GM23338 (cell line): ENCODE results near the gene DCST1. TPM values are rescaled to one million over a fixed set of nuclear protein-coding genes. Genes with fewer than 3 reads are reported as not detected.

Source experiments
- ATAC-seq: fragments of 200-7000 bp; cut with Tn5 transposase; 3 replicates; pipeline ENCODE4 v1.9.1; 2020
- DNase-seq: peaks from one replicate; pipeline ENCODE4 v3.0.0-alpha.2; 2015; ENCODE audit warnings: low spot score
- H2AFZ ChIP-seq: fragments of 200-600 bp; sonication (generic); 2 replicates; pipeline ENCODE4 v1.8.0; 2016; ENCODE audit warnings: antibody characterized with exemption, mild to moderate bottlenecking, moderate library complexity
- H3F3A ChIP-seq: fragments of 200-600 bp; sonication (generic); replicated peaks from 2 replicates; pipeline ENCODE4 v1.8.0; 2017; ENCODE audit warnings: antibody characterized with exemption, mixed run types, low read depth
- H3K27ac ChIP-seq: fragments of 200-600 bp; sonication (generic); 2 replicates; pipeline ENCODE4 v1.6.1; 2016; ENCODE audit warnings: low read depth
- H3K27me3 ChIP-seq: fragments of 200-600 bp; sonication (generic); 2 replicates; pipeline ENCODE4 v1.8.0; 2016; ENCODE audit warnings: mild to moderate bottlenecking, mixed run types, moderate library complexity; ENCODE audit not compliant: insufficient read depth
- H3K36me3 ChIP-seq: fragments of 200-600 bp; sonication (generic); 2 replicates; pipeline ENCODE4 v1.8.0; 2016; ENCODE audit warnings: mild to moderate bottlenecking; ENCODE audit not compliant: insufficient read depth
- H3K4me1 ChIP-seq: fragments of 200-600 bp; sonication (generic); 2 replicates; pipeline ENCODE4 v1.8.0; 2016; ENCODE audit warnings: mild to moderate bottlenecking, moderate library complexity; ENCODE audit not compliant: insufficient read depth
- H3K4me2 ChIP-seq: fragments of 200-600 bp; sonication (generic); 2 replicates; pipeline ENCODE4 v1.7.1; 2017; ENCODE audit warnings: mixed run types
- H3K4me3 ChIP-seq: fragments of 200-600 bp; sonication (generic); 2 replicates; pipeline ENCODE4 v1.6.1; 2016; ENCODE audit warnings: mixed run types
- H3K79me2 ChIP-seq: fragments of 200-600 bp; sonication (generic); replicated peaks from 2 replicates; pipeline ENCODE4 v1.8.0; 2017; ENCODE audit warnings: mild to moderate bottlenecking; ENCODE audit not compliant: insufficient read depth
- H3K9me2 ChIP-seq: fragments of 200-600 bp; sonication (generic); 2 replicates; pipeline ENCODE4 v1.8.0; 2017; ENCODE audit not compliant: insufficient read depth
- H4K20me1 ChIP-seq: fragments of 200-600 bp; sonication (generic); replicated peaks from 2 replicates; pipeline ENCODE4 v1.8.0; 2017; ENCODE audit warnings: mild to moderate bottlenecking; ENCODE audit not compliant: insufficient read depth
- H3K27ac Mint-ChIP-seq: 2 replicates; pipeline ENCODE4 v1.8.0; 2020; ENCODE audit warnings: inconsistent platforms, mild to moderate bottlenecking, moderate library complexity, mixed read lengths
- H3K27me3 Mint-ChIP-seq: 3 replicates; pipeline ENCODE4 v1.8.0; 2022; ENCODE audit warnings: low read depth, mild to moderate bottlenecking, moderate library complexity, mixed read lengths, inconsistent platforms; ENCODE audit not compliant: insufficient read depth, poor library complexity
- H3K36me3 Mint-ChIP-seq: 3 replicates; pipeline ENCODE4 v1.8.0; 2021; ENCODE audit warnings: low read depth, mild to moderate bottlenecking, inconsistent platforms, moderate library complexity, mixed read lengths
- H3K4me1 Mint-ChIP-seq: 3 replicates; pipeline ENCODE4 v1.8.0; 2020; ENCODE audit warnings: mild to moderate bottlenecking, inconsistent platforms, mixed read lengths
- H3K4me3 Mint-ChIP-seq: 3 replicates; pipeline ENCODE4 v1.8.0; 2021; ENCODE audit warnings: moderate library complexity, mild to moderate bottlenecking, inconsistent platforms, mixed read lengths
- H3K9me3 Mint-ChIP-seq: 3 replicates; pipeline ENCODE4 v1.8.0; 2020; ENCODE audit warnings: moderate library complexity, mild to moderate bottlenecking, inconsistent platforms, mixed read lengths
- CREB1 ChIP-seq: fragments of 250-450 bp; sonication (Bioruptor Pico); IDR thresholded peaks from 2 replicates; pipeline ENCODE4 v1.5.0; 2020; ENCODE audit warnings: low read depth, mild to moderate bottlenecking, moderate library complexity
- CTCF ChIP-seq, 2 experiments: fragments of 200-600 bp in 1 of 2; sonication (generic) in 1 of 2; conservative IDR thresholded peaks; 2 replicates each; pipeline versions ENCODE4 v1.5.1 to v1.6.1; 2016 to 2017; ENCODE audit warnings: antibody characterized with exemption in 2 of 2, low read depth in 2 of 2, mild to moderate bottlenecking in 2 of 2, moderate library complexity in 1 of 2
- EZH2 ChIP-seq: fragments of 200-600 bp; sonication (generic); IDR thresholded peaks from one replicate; pipeline ENCODE4 v1.8.0; 2017; ENCODE audit warnings: antibody characterized with exemption, mild to moderate bottlenecking, low read depth; ENCODE audit not compliant: unreplicated experiment
- EZH2phosphoT487 ChIP-seq: fragments of 200-600 bp; sonication (generic); IDR thresholded peaks from one replicate; pipeline ENCODE4 v1.8.1; 2018; ENCODE audit warnings: antibody characterized with exemption; ENCODE audit not compliant: unreplicated experiment
- JUNB ChIP-seq: IDR thresholded peaks from one replicate; pipeline ENCODE4 v1.6.1; 2016; ENCODE audit warnings: antibody characterized with exemption; ENCODE audit not compliant: unreplicated experiment
- NANOG ChIP-seq: IDR thresholded peaks from 2 replicates; pipeline ENCODE4 v1.6.1; 2016; ENCODE audit warnings: antibody characterized with exemption, borderline replicate concordance
- POLR2AphosphoS5 ChIP-seq: IDR thresholded peaks from 2 replicates; pipeline ENCODE4 v1.6.1; 2016; ENCODE audit warnings: antibody characterized with exemption, low read depth
- STAT1 ChIP-seq: IDR thresholded peaks from one replicate; pipeline ENCODE4 v1.6.1; 2016; ENCODE audit warnings: antibody characterized with exemption; ENCODE audit not compliant: unreplicated experiment
- ZNF114 ChIP-seq: fragments of 250-450 bp; sonication (Bioruptor Pico); IDR thresholded peaks from 2 replicates; pipeline ENCODE4 v1.5.0; 2020; ENCODE audit warnings: mild to moderate bottlenecking, moderate library complexity
- ZNF331 ChIP-seq: fragments of 250-450 bp; sonication (Bioruptor Pico); IDR thresholded peaks from 2 replicates; pipeline ENCODE4 v1.5.0; 2020; ENCODE audit warnings: low read depth, mild to moderate bottlenecking, moderate library complexity
- polyA plus RNA-seq: library from polyadenylated mRNA; unstranded; fragments of >200 nt; fragmentation: Nextera tagmentation; extraction: Ambion mirVana; gene quantifications from 2 replicates; pipeline ENCODE4 v1.2.1, GENCODE V29; 2016
- total RNA-seq: library from RNA; depleted of rRNA; stranded (reverse); fragments of >200 nt; shearing (Covaris generic); gene quantifications from 2 replicates; pipeline ENCODE4 v1.2.3, GENCODE V29; 2014
- TF ChIP-seq, protein P1 (sequence below): fragments of 250-450 bp; sonication (Bioruptor Pico); IDR thresholded peaks from 2 replicates; pipeline ENCODE4 v1.5.0; 2020; ENCODE audit warnings: mild to moderate bottlenecking, moderate library complexity
- TF ChIP-seq, protein P2 (sequence below): IDR thresholded peaks from 2 replicates; pipeline ENCODE4 v1.6.1; 2016; ENCODE audit warnings: antibody characterized with exemption
- TF ChIP-seq, protein P3 (sequence below): IDR thresholded peaks from one replicate; pipeline ENCODE4 v1.6.1; 2018; ENCODE audit warnings: antibody characterized with exemption; ENCODE audit not compliant: unreplicated experiment

The DCST1 gene
- total and polyA plus RNA-seq, 2 experiments from 2014 or later: not detected

GRCh38 chr1:155042789-155043188 lies 9.2 kb downstream of the DCST1 start:
- no peaks in the 10 kb centered on the region for H4K20me1 ChIP-seq
- H3F3A ChIP-seq: 0 out of 2 replicates have a peak, but pooled peaks cover 3% of the 10 kb centered on the region
- no peak overlapping the region for H3K4me3 Mint-ChIP-seq
- H3K27ac Mint-ChIP-seq: no peak overlapping the region
- H3K4me1 ChIP-seq: no peaks in the 10 kb centered on the region
- no peaks in the 10 kb centered on the region for H3K36me3 Mint-ChIP-seq
- H3K4me3 ChIP-seq: no peak overlapping the region
- ATAC-seq (no peak), DNase-seq (no peak)
- no peak overlapping the region for H2AFZ ChIP-seq
- no peaks in the 10 kb centered on the region for H3K79me2 ChIP-seq
- no peak for TF ChIP-seq STAT1
- TF ChIP-seq, protein P1, sequence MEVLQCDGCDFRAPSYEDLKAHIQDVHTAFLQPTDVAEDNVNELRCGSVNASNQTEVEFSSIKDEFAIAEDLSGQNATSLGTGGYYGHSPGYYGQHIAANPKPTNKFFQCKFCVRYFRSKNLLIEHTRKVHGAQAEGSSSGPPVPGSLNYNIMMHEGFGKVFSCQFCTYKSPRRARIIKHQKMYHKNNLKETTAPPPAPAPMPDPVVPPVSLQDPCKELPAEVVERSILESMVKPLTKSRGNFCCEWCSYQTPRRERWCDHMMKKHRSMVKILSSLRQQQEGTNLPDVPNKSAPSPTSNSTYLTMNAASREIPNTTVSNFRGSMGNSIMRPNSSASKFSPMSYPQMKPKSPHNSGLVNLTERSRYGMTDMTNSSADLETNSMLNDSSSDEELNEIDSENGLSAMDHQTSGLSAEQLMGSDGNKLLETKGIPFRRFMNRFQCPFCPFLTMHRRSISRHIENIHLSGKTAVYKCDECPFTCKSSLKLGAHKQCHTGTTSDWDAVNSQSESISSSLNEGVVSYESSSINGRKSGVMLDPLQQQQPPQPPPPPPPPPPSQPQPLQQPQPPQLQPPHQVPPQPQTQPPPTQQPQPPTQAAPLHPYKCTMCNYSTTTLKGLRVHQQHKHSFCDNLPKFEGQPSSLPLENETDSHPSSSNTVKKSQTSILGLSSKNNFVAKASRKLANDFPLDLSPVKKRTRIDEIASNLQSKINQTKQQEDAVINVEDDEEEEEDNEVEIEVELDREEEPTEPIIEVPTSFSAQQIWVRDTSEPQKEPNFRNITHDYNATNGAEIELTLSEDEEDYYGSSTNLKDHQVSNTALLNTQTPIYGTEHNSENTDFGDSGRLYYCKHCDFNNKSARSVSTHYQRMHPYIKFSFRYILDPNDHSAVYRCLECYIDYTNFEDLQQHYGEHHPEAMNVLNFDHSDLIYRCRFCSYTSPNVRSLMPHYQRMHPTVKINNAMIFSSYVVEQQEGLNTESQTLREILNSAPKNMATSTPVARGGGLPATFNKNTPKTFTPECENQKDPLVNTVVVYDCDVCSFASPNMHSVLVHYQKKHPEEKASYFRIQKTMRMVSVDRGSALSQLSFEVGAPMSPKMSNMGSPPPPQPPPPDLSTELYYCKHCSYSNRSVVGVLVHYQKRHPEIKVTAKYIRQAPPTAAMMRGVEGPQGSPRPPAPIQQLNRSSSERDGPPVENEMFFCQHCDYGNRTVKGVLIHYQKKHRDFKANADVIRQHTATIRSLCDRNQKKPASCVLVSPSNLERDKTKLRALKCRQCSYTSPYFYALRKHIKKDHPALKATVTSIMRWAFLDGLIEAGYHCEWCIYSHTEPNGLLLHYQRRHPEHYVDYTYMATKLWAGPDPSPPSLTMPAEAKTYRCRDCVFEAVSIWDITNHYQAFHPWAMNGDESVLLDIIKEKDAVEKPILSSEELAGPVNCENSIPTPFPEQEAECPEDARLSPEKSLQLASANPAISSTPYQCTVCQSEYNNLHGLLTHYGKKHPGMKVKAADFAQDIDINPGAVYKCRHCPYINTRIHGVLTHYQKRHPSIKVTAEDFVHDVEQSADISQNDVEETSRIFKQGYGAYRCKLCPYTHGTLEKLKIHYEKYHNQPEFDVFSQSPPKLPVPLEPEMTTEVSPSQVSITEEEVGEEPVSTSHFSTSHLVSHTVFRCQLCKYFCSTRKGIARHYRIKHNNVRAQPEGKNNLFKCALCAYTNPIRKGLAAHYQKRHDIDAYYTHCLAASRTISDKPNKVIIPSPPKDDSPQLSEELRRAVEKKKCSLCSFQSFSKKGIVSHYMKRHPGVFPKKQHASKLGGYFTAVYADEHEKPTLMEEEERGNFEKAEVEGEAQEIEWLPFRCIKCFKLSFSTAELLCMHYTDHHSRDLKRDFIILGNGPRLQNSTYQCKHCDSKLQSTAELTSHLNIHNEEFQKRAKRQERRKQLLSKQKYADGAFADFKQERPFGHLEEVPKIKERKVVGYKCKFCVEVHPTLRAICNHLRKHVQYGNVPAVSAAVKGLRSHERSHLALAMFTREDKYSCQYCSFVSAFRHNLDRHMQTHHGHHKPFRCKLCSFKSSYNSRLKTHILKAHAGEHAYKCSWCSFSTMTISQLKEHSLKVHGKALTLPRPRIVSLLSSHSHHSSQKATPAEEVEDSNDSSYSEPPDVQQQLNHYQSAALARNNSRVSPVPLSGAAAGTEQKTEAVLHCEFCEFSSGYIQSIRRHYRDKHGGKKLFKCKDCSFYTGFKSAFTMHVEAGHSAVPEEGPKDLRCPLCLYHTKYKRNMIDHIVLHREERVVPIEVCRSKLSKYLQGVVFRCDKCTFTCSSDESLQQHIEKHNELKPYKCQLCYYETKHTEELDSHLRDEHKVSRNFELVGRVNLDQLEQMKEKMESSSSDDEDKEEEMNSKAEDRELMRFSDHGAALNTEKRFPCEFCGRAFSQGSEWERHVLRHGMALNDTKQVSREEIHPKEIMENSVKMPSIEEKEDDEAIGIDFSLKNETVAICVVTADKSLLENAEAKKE: no peak
- no peak for TF ChIP-seq ZNF114 (CRISPR knock-in tag)
- no peak for TF ChIP-seq CREB1 (CRISPR knock-in tag)
- TF ChIP-seq EZH2: no peak
- no peak for TF ChIP-seq NANOG
- TF ChIP-seq, protein P2, sequence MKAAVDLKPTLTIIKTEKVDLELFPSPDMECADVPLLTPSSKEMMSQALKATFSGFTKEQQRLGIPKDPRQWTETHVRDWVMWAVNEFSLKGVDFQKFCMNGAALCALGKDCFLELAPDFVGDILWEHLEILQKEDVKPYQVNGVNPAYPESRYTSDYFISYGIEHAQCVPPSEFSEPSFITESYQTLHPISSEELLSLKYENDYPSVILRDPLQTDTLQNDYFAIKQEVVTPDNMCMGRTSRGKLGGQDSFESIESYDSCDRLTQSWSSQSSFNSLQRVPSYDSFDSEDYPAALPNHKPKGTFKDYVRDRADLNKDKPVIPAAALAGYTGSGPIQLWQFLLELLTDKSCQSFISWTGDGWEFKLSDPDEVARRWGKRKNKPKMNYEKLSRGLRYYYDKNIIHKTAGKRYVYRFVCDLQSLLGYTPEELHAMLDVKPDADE: no peak
- no peak for TF ChIP-seq POLR2AphosphoS5
- no peak for TF ChIP-seq ZNF331
- TF ChIP-seq JUNB: no peak
- TF ChIP-seq, protein P3, sequence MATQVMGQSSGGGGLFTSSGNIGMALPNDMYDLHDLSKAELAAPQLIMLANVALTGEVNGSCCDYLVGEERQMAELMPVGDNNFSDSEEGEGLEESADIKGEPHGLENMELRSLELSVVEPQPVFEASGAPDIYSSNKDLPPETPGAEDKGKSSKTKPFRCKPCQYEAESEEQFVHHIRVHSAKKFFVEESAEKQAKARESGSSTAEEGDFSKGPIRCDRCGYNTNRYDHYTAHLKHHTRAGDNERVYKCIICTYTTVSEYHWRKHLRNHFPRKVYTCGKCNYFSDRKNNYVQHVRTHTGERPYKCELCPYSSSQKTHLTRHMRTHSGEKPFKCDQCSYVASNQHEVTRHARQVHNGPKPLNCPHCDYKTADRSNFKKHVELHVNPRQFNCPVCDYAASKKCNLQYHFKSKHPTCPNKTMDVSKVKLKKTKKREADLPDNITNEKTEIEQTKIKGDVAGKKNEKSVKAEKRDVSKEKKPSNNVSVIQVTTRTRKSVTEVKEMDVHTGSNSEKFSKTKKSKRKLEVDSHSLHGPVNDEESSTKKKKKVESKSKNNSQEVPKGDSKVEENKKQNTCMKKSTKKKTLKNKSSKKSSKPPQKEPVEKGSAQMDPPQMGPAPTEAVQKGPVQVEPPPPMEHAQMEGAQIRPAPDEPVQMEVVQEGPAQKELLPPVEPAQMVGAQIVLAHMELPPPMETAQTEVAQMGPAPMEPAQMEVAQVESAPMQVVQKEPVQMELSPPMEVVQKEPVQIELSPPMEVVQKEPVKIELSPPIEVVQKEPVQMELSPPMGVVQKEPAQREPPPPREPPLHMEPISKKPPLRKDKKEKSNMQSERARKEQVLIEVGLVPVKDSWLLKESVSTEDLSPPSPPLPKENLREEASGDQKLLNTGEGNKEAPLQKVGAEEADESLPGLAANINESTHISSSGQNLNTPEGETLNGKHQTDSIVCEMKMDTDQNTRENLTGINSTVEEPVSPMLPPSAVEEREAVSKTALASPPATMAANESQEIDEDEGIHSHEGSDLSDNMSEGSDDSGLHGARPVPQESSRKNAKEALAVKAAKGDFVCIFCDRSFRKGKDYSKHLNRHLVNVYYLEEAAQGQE: no peak
- TF ChIP-seq EZH2phosphoT487: no peak
- no peak for TF ChIP-seq CTCF (conservative IDR thresholded peaks at IDR 0.05; ENCODE audit: low read depth in 2 of 2)
- no peaks in the 10 kb centered on the region for H3K9me2 ChIP-seq
- peaks cover 26% of the 10 kb centered on the region for H3K4me1 Mint-ChIP-seq
- H3K36me3 ChIP-seq: no peaks in the 10 kb centered on the region
- H3K27ac ChIP-seq: no peak overlapping the region
- peaks cover 24% of the 10 kb centered on the region for H3K27me3 Mint-ChIP-seq
- H3K4me2 ChIP-seq: no peak overlapping the region
- no peaks in the 10 kb centered on the region for H3K9me3 Mint-ChIP-seq
- no peaks in the 10 kb centered on the region for H3K27me3 ChIP-seq
